Panc1 (cell line): ENCODE data around the gene C1S. TPM values are rescaled to one million over a fixed set of nuclear protein-coding genes. Genes with fewer than 3 reads are reported as not detected.
"Not testable (repeated sequence)": the region's sequence is repeated elsewhere in the genome, so short reads cannot be mapped to it uniquely, and the experiment has no call there.

Experiments
- ATAC-seq: fragments of 200-7000 bp; cut with Tn5 transposase; 2 replicates; pipeline ENCODE4 v1.9.1; 2020; ENCODE audit warnings: mild to moderate bottlenecking, moderate library complexity
- Bru-seq: library from RNA; stranded (reverse); fragments of 400-500 nt; gene quantifications from one replicate; lab custom pipeline; 2021; lab: Mats Ljungman, UMichigan
- BruChase-seq, 2 experiments: library from RNA; stranded (reverse); fragments of 400-500 nt; gene quantifications; one replicate each; lab custom pipeline; 2021; lab: Mats Ljungman, UMichigan
- BruUV-seq: library from RNA; stranded (reverse); fragments of 400-500 nt; replicated peaks from 2 replicates; lab custom pipeline; 2021; lab: Mats Ljungman, UMichigan
- CTCF ChIA-PET: fragments of 300-600 bp; sonication (Branson Sonifier 250); formaldehyde crosslinking; loops from one replicate; lab custom pipeline; 2022; ENCODE audit warnings: antibody characterized with exemption; lab: Charles Lee
- POLR2A ChIA-PET: fragments of 300-600 bp; sonication (Branson Sonifier 250); formaldehyde crosslinking; loops from one replicate; lab custom pipeline; 2022; ENCODE audit warnings: antibody characterized with exemption; lab: Charles Lee
- DNase-seq: peaks from one replicate; pipeline ENCODE4 v3.0.0-alpha.2; 2010; ENCODE audit warnings: low read depth, low spot score
- H3K27ac ChIP-seq: 2 replicates; pipeline ENCODE4 v1.5.1; 2011; ENCODE audit warnings: mild to moderate bottlenecking, low read length, inconsistent platforms
- H3K27me3 ChIP-seq: fragments of 200-500 bp; sonication (Bioruptor generic); 2 replicates; pipeline ENCODE4 v1.6.0; 2014; ENCODE audit warnings: low read length, inconsistent platforms; ENCODE audit not compliant: control insufficient read depth, insufficient read depth
- H3K36me3 ChIP-seq: fragments of 200-500 bp; sonication (Bioruptor generic); 2 replicates; pipeline ENCODE4 v1.5.1; 2014; ENCODE audit warnings: inconsistent platforms, mild to moderate bottlenecking, low read length, moderate library complexity; ENCODE audit not compliant: control insufficient read depth, insufficient read depth
- H3K4me1 ChIP-seq: 2 replicates; pipeline ENCODE4 v1.5.1; 2011; ENCODE audit warnings: inconsistent platforms, mild to moderate bottlenecking, low read length, moderate library complexity; ENCODE audit not compliant: control insufficient read depth, insufficient read depth
- H3K4me3 ChIP-seq, 2 experiments: 2 replicates each; pipeline ENCODE4 v1.5.1; 2011 to 2012; ENCODE audit warnings: low read depth in 2 of 2, low read length in 2 of 2, mild to moderate bottlenecking in 2 of 2, inconsistent platforms in 1 of 2, moderate library complexity in 1 of 2
- H3K9me3 ChIP-seq: fragments of 200-500 bp; sonication (Bioruptor generic); 2 replicates; pipeline ENCODE4 v1.5.1; 2014; ENCODE audit warnings: low read depth, mild to moderate bottlenecking, inconsistent platforms, low read length, moderate library complexity; ENCODE audit not compliant: control insufficient read depth, insufficient read depth
- CTCF ChIP-seq: fragments of 450-650 bp; IDR thresholded peaks from 2 replicates; pipeline ENCODE4 v1.5.1; 2017; ENCODE audit warnings: mild to moderate bottlenecking
- POLR2AphosphoS5 ChIP-seq: IDR thresholded peaks from 2 replicates; pipeline ENCODE4 v1.6.1; 2012; ENCODE audit warnings: mild to moderate bottlenecking, low read depth, low read length, moderate library complexity
- SIN3A ChIP-seq: IDR thresholded peaks from 2 replicates; pipeline ENCODE4 v1.6.1; 2012; ENCODE audit warnings: low read depth, mild to moderate bottlenecking, low read length, moderate library complexity, borderline replicate concordance; ENCODE audit not compliant: insufficient read depth
- TCF7L2 ChIP-seq: IDR thresholded peaks from 2 replicates; pipeline ENCODE4 v1.6.1; 2011; ENCODE audit warnings: mild to moderate bottlenecking, low read depth, low read length, inconsistent platforms
- in situ Hi-C: cut with HindIII; loops from 2 replicates; pipeline ENCODE4 v1.10.0; 2016; ENCODE audit warnings: low sequenced_read_pairs, low pct_unique_long_range_greater_than_20kb
- intact Hi-C: fragments of 100-400 bp; cut with micrococcal nuclease; formaldehyde crosslinking; loops from one replicate; pipeline ENCODE4 v1.10.0; 2022; ENCODE audit not compliant: unreplicated experiment
- long read RNA-seq: library from polyadenylated mRNA; unstranded; transcript quantifications from one replicate; pipeline ENCODE4 v2.0.0, GENCODE V29; 2021; ENCODE audit not compliant: unreplicated experiment
- polyA plus RNA-seq: library from polyadenylated mRNA; unstranded; fragments of >200 nt; gene quantifications from one replicate; pipeline ENCODE4 v1.2.1, GENCODE V29; 2012; ENCODE audit warnings: missing spikeins; ENCODE audit not compliant: insufficient read length
- total RNA-seq: library from RNA; stranded (reverse); gene quantifications from one replicate; pipeline ENCODE4 v1.2.1, GENCODE V29; 2021; ENCODE audit not compliant: unreplicated experiment

Gene C1S
- total RNA-seq = 1.8 TPM
- polyA plus RNA-seq = 1.4 TPM
- percentile 32 among the genes with signal in this experiment for Bru-seq, nascent RNA
- percentile 40 among the genes with signal in this experiment for BruChase-seq, experiment 1, labeled RNA remaining after a 2-hour chase
- BruChase-seq, experiment 2, labeled RNA remaining after a 6-hour chase = percentile 40 among the genes with signal in this experiment
- long read RNA-seq, partial matches to known transcripts = 0 of 7 reads
- long read RNA-seq, other reads (novel, unspliced or antisense) = 5 of 7 reads

GRCh38 chr12:7060353-7060954 lies at the start of gene C1S:
TSS of gene C1S (plus strand) at chr12:7060718. CDS start at chr12:7061913, 1,195 bp downstream.
- no peak within 1 kb of the TSS for H3K4me3 ChIP-seq
- POLR2A ChIA-PET = interaction anchor here (0.6 kb wide), 1 partner anchor 35 kb away, joined by 5 read pairs; no protein-coding TSS in a partner anchor

GRCh38 chr12:7011398-7011797 lies 49.1 kb upstream of the C1S start:
- H3K36me3 ChIP-seq, POLR2A ChIA-PET, H3K4me3 ChIP-seq, intact Hi-C loops, DNase-seq, in situ Hi-C loops, H3K27me3 ChIP-seq, ATAC-seq, H3K27ac ChIP-seq, H3K9me3 ChIP-seq, CTCF ChIA-PET, BruUV-seq: not testable (repeated sequence)
- peaks cover 10% of the 10 kb centered on the region for H3K4me1 ChIP-seq

More at GRCh38 chr12:7060353-7060954, at the start of gene C1S:
- TF ChIP-seq CTCF = peak; percentile 45
- no peak for TF ChIP-seq SIN3A
- TF ChIP-seq TCF7L2 = no peak
- TF ChIP-seq POLR2AphosphoS5 = no peak
- ATAC-seq = peak; percentile 71
- no peaks in the 10 kb centered on the region for H3K4me1 ChIP-seq
- no peaks in the 10 kb centered on the region for H3K9me3 ChIP-seq
- BruUV-seq = no TSS peak
- CTCF ChIA-PET = interaction anchor here (0.9 to 1.2 kb wide), 2 partner anchors 48 to 52 kb away, joined by 3 to 4 read pairs; partner anchors contain the start of gene C1RL
- in situ Hi-C loops = no loop called here
- H3K27me3 ChIP-seq = no peaks in the 10 kb centered on the region
- H3K36me3 ChIP-seq = no peaks in the 10 kb centered on the region
- intact Hi-C loops = no loop called here
- DNase-seq = no peak
- no peak within 1 kb of the TSS for H3K27ac ChIP-seq

- Histone ChIP-seq H3K27me3 (no peaks in the 10 kb centered on the region), H3K4me3 (no peak overlapping the region), H3K9me3 (no peaks in the 10 kb centered on the region), H3K27ac (no peak overlapping the region), H3K4me1 (peaks cover 17% of the 10 kb centered on the region), H3K36me3 (peaks cover 3% of the 10 kb centered on the region)
- ATAC-seq (no peak), DNase-seq (no peak)
- in situ Hi-C loops = no loop called here
- CTCF ChIA-PET = no interaction called here
- intact Hi-C loops = no loop called here
- no peak for TF ChIP-seq TCF7L2
- no TSS peak for BruUV-seq
- POLR2A ChIA-PET = no interaction called here
Observed at GRCh38 chr12:7012024-7012607, 48.4 kb upstream of the C1S start.

- Histone ChIP-seq H3K27me3 (no peaks in the 10 kb centered on the region), H3K4me1 (peaks cover 19% of the 10 kb centered on the region), H3K36me3 (peaks cover 6% of the 10 kb centered on the region), H3K9me3 (no peaks in the 10 kb centered on the region), H3K4me3 (no peak overlapping the region), H3K27ac (no peak overlapping the region)
- DNase-seq (no peak), ATAC-seq (no peak)
- intact Hi-C loops = no loop called here
- ChIA-PET CTCF (no interaction called here), POLR2A (no interaction called here)
- TF ChIP-seq POLR2AphosphoS5 (no peak), TCF7L2 (no peak), CTCF (no peak), SIN3A (no peak)
- no TSS peak for BruUV-seq
- in situ Hi-C loops = no loop called here
Observed at GRCh38 chr12:7013101-7013500, 47.4 kb upstream of the C1S start.
